ENCODE data around the gene ERRFI1.
A peak's percentile ranks its signal among the peaks of the same experiment; 100 is the strongest.

ERRFI1 gene

GRCh38 chr1:8017495-8018197 lies 8.5 kb downstream of the ERRFI1 start:
- DNase-seq (ENCODE audit: low spot score), result no peak

GRCh38 chr1:8016895-8017241 lies 9.2 kb downstream of the ERRFI1 start:
- no peak for DNase-seq (ENCODE audit: low spot score)

- no peak for DNase-seq (ENCODE audit: low spot score)
These were observed 9.8 kb downstream of the ERRFI1 start for GRCh38 chr1:8016210-8016894.

- no peak for DNase-seq (ENCODE audit: low spot score)
These were observed 10.3 kb downstream of the ERRFI1 start for GRCh38 chr1:8015809-8016165.

- DNase-seq (ENCODE audit: low spot score), result no peak
These were observed 10.9 kb downstream of the ERRFI1 start for GRCh38 chr1:8015036-8015808.

GRCh38 chr1:8014381-8014988 lies 11.6 kb downstream of the ERRFI1 start:
- no peak for DNase-seq (ENCODE audit: low spot score)

- no peak for DNase-seq (ENCODE audit: low spot score)
These were observed 12.3 kb downstream of the ERRFI1 start for GRCh38 chr1:8013800-8014199.

GRCh38 chr1:8013399-8013798 lies 12.7 kb downstream of the ERRFI1 start:
- DNase-seq (ENCODE audit: low spot score), result no peak

GRCh38 chr1:8012955-8013354 lies 13.2 kb downstream of the ERRFI1 start:
- no peak for DNase-seq (ENCODE audit: low spot score)

GRCh38 chr1:8011923-8012858 lies 13.9 kb downstream of the ERRFI1 start:
- no peak for DNase-seq (ENCODE audit: low spot score)

GRCh38 chr1:8011016-8011415 lies 15.1 kb downstream of the ERRFI1 start:
- DNase-seq (ENCODE audit: low spot score), result no peak

GRCh38 chr1:8010080-8010664 lies 15.9 kb downstream of the ERRFI1 start:
- DNase-seq (ENCODE audit: low spot score), result no peak

- DNase-seq (ENCODE audit: low spot score), result no peak
These were observed 16.8 kb downstream of the ERRFI1 start for GRCh38 chr1:8009043-8010002.

GRCh38 chr1:8006037-8006963 lies 19.8 kb downstream of the ERRFI1 start:
- DNase-seq (ENCODE audit: low spot score), result no peak

- peak; percentile 23 for DNase-seq (ENCODE audit: low spot score)
These were observed 21.1 kb downstream of the ERRFI1 start for GRCh38 chr1:8004803-8005573.

GRCh38 chr1:8004113-8004802 lies 21.9 kb downstream of the ERRFI1 start:
- no peak for DNase-seq (ENCODE audit: low spot score)

- no peak for DNase-seq (ENCODE audit: low spot score)
These were observed 22.5 kb downstream of the ERRFI1 start for GRCh38 chr1:8003438-8004112.
